Calu3 (cell line): ENCODE data around the gene TNFSF15. TPM values are rescaled to one million over a fixed set of nuclear protein-coding genes. Genes with fewer than 3 reads are reported as not detected.

Source experiments
- BruUV-seq: library from RNA; stranded (reverse); fragments of 400-500 nt; replicated peaks from 2 replicates; lab custom pipeline; 2021; lab: Mats Ljungman, UMichigan
- CTCF ChIA-PET: fragments of 300-600 bp; sonication (Branson Sonifier 250); formaldehyde crosslinking; loops from one replicate; lab custom pipeline; 2022; ENCODE audit warnings: antibody characterized with exemption; lab: Charles Lee
- DNase-seq: peaks from one replicate; pipeline ENCODE4 v3.0.0; 2022
- H3K27ac Mint-ChIP-seq: one replicate; pipeline ENCODE4 v1.8.0; 2022; ENCODE audit warnings: mixed read lengths; ENCODE audit not compliant: unreplicated experiment
- H3K27me3 Mint-ChIP-seq: one replicate; pipeline ENCODE4 v1.8.0; 2022; ENCODE audit warnings: mixed read lengths; ENCODE audit not compliant: unreplicated experiment
- H3K36me3 Mint-ChIP-seq: one replicate; pipeline ENCODE4 v1.8.0; 2022; ENCODE audit warnings: mild to moderate bottlenecking, moderate library complexity, mixed read lengths; ENCODE audit not compliant: insufficient read depth, unreplicated experiment
- H3K4me1 Mint-ChIP-seq: one replicate; pipeline ENCODE4 v1.8.0; 2022; ENCODE audit warnings: mild to moderate bottlenecking, low read depth, mixed read lengths; ENCODE audit not compliant: unreplicated experiment
- H3K4me3 Mint-ChIP-seq: one replicate; pipeline ENCODE4 v1.8.0; 2022; ENCODE audit warnings: mild to moderate bottlenecking, low read depth, moderate library complexity, mixed read lengths; ENCODE audit not compliant: unreplicated experiment
- H3K9me3 Mint-ChIP-seq: one replicate; pipeline ENCODE4 v1.8.0; 2022; ENCODE audit warnings: low read depth, mixed read lengths; ENCODE audit not compliant: unreplicated experiment
- intact Hi-C: fragments of 100-400 bp; cut with micrococcal nuclease; formaldehyde crosslinking; loops from one replicate; pipeline ENCODE4 v1.10.0; 2022; ENCODE audit not compliant: unreplicated experiment
- total RNA-seq: library from RNA; stranded (reverse); gene quantifications from 2 replicates; pipeline ENCODE4 v1.2.3, GENCODE V29; 2022
- TF ChIP-seq, protein P1 (sequence below): fragments of 200-600 bp; IDR thresholded peaks from one replicate; pipeline ENCODE4 v1.8.0; 2022; ENCODE audit warnings: antibody characterized with exemption; ENCODE audit not compliant: unreplicated experiment

TNFSF15 gene
- total RNA-seq, 1 experiment from 2014 or later: 4.9 TPM

- no TSS peak for BruUV-seq
- Mint-ChIP-seq H3K4me3 (no peak overlapping the region), H3K27me3 (no peaks in the 10 kb centered on the region), H3K4me1 (peaks cover 29% of the 10 kb centered on the region), H3K27ac (peak overlapping the region; percentile 34), H3K36me3 (no peaks in the 10 kb centered on the region), H3K9me3 (peaks cover 4% of the 10 kb centered on the region)
- TF ChIP-seq, protein P1, sequence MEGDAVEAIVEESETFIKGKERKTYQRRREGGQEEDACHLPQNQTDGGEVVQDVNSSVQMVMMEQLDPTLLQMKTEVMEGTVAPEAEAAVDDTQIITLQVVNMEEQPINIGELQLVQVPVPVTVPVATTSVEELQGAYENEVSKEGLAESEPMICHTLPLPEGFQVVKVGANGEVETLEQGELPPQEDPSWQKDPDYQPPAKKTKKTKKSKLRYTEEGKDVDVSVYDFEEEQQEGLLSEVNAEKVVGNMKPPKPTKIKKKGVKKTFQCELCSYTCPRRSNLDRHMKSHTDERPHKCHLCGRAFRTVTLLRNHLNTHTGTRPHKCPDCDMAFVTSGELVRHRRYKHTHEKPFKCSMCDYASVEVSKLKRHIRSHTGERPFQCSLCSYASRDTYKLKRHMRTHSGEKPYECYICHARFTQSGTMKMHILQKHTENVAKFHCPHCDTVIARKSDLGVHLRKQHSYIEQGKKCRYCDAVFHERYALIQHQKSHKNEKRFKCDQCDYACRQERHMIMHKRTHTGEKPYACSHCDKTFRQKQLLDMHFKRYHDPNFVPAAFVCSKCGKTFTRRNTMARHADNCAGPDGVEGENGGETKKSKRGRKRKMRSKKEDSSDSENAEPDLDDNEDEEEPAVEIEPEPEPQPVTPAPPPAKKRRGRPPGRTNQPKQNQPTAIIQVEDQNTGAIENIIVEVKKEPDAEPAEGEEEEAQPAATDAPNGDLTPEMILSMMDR: no peak
- CTCF ChIA-PET: interaction anchor here (1.3 kb wide), 1 partner anchor 43 kb away, joined by 3 read pairs; no protein-coding TSS in a partner anchor
- intact Hi-C loops: loop anchor here (5.0 kb wide), 1 partner anchor 96 kb away; no protein-coding TSS in a partner anchor
- peak; percentile 57 for DNase-seq
Observed at GRCh38 chr9:114811301-114811700, 5.5 kb upstream of the TNFSF15 start.

GRCh38 chr9:114810614-114811013 lies 4.8 kb upstream of the TNFSF15 start:
- Mint-ChIP-seq H3K4me3 (no peak overlapping the region), H3K4me1 (peaks cover 36% of the 10 kb centered on the region), H3K9me3 (peaks cover 4% of the 10 kb centered on the region), H3K27ac (no peak overlapping the region), H3K27me3 (no peaks in the 10 kb centered on the region), H3K36me3 (peaks cover 7% of the 10 kb centered on the region)
- intact Hi-C loops: loop anchor here (5.0 kb wide), 1 partner anchor 97 kb away; no protein-coding TSS in a partner anchor
- DNase-seq: no peak
- BruUV-seq: no TSS peak
- TF ChIP-seq, protein P1: no peak
- CTCF ChIA-PET: interaction anchor here (1.3 kb wide), 1 partner anchor 44 kb away, joined by 3 read pairs; no protein-coding TSS in a partner anchor

- Mint-ChIP-seq H3K4me3 (peak overlapping the region; percentile 66), H3K27ac (peak overlapping the region; percentile 62), H3K4me1 (peaks cover 46% of the 10 kb centered on the region), H3K9me3 (no peaks in the 10 kb centered on the region), H3K27me3 (no peaks in the 10 kb centered on the region), H3K36me3 (peaks cover 19% of the 10 kb centered on the region)
- BruUV-seq: no TSS peak
- no peak for DNase-seq
- CTCF ChIA-PET: interaction anchor here (0.6 to 1.2 kb wide), 3 partner anchors 9 to 100 kb away, joined by 3 read pairs; no protein-coding TSS in a partner anchor
- TF ChIP-seq, protein P1: no peak
- intact Hi-C loops: loop anchor here (2.0 to 5.0 kb wide), 3 partner anchors 28 to 76 kb away; no protein-coding TSS in a partner anchor
Observed at GRCh38 chr9:114806526-114806900, 674 bp upstream of the TNFSF15 start.

GRCh38 chr9:114804505-114804904 lies 1.3 kb downstream of the TNFSF15 start:
- H3K4me1 Mint-ChIP-seq: peaks cover 51% of the 10 kb centered on the region
- peak; percentile 45 for DNase-seq
- H3K9me3 Mint-ChIP-seq: no peaks in the 10 kb centered on the region
- TF ChIP-seq, protein P1: no peak
- H3K27ac Mint-ChIP-seq: peak overlapping the region; percentile 6
- no TSS peak for BruUV-seq
- no peaks in the 10 kb centered on the region for H3K27me3 Mint-ChIP-seq
- peaks cover 19% of the 10 kb centered on the region for H3K36me3 Mint-ChIP-seq
- CTCF ChIA-PET: no interaction called here
- intact Hi-C loops: no loop called here
- H3K4me3 Mint-ChIP-seq: peak overlapping the region; percentile 42
